ENCODE measurements around the gene CNDP2.

DNA sequence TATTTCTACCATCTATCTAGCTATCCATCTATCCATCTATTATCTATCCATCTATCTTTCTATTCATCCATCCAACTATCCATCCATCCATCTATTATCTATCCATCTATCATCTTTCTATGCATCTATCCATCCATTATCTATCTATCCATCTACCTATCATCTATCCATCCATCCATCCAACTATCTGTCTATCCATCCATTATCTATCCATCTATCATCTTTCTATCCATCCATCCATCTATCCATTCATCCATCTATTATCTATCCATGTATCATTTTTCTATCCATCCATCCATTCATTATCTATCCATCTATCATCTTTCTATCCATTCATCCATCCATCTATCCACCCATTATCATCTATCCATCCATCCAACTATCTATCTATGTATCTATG lies 76.9 kb downstream of the CNDP2 start:
- TF ChIP-seq, protein P1, sequence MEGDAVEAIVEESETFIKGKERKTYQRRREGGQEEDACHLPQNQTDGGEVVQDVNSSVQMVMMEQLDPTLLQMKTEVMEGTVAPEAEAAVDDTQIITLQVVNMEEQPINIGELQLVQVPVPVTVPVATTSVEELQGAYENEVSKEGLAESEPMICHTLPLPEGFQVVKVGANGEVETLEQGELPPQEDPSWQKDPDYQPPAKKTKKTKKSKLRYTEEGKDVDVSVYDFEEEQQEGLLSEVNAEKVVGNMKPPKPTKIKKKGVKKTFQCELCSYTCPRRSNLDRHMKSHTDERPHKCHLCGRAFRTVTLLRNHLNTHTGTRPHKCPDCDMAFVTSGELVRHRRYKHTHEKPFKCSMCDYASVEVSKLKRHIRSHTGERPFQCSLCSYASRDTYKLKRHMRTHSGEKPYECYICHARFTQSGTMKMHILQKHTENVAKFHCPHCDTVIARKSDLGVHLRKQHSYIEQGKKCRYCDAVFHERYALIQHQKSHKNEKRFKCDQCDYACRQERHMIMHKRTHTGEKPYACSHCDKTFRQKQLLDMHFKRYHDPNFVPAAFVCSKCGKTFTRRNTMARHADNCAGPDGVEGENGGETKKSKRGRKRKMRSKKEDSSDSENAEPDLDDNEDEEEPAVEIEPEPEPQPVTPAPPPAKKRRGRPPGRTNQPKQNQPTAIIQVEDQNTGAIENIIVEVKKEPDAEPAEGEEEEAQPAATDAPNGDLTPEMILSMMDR (IDR thresholded peaks at IDR 0.05) = no peak
- TF ChIP-seq POLR2AphosphoS5 (IDR thresholded peaks at IDR 0.05; ENCODE audit: insufficient read depth in 1 of 2, low read depth in 1 of 2) = no peak

Data from vagina (tissue), 2 donors.